MM.1S (cell line): ENCODE results near the gene ATP2B2.

Experiments used
- DNase-seq: peaks from one replicate; pipeline ENCODE4 v3.0.0-alpha.2; 2015
- H2AFZ ChIP-seq: fragments of 300-600 bp; sonication (generic); 2 replicates; pipeline ENCODE4 v1.6.0; 2016; ENCODE audit warnings: antibody characterized with exemption, low read length
- H3F3A ChIP-seq: fragments of 300-600 bp; sonication (generic); 2 replicates; pipeline ENCODE4 v1.6.1; 2016; ENCODE audit warnings: mild to moderate bottlenecking, antibody characterized with exemption, low read length, moderate library complexity, mixed read lengths; ENCODE audit not compliant: insufficient read depth
- H3K27ac ChIP-seq: fragments of 300-600 bp; sonication (generic); 2 replicates; pipeline ENCODE4 v1.5.1; 2016; ENCODE audit warnings: mild to moderate bottlenecking, low read length
- H3K27me3 ChIP-seq: fragments of 300-600 bp; sonication (generic); replicated peaks from 2 replicates; pipeline ENCODE4 v1.6.0; 2016; ENCODE audit warnings: low read length; ENCODE audit not compliant: insufficient read depth
- H3K36me3 ChIP-seq: fragments of 300-600 bp; sonication (generic); replicated peaks from 2 replicates; pipeline ENCODE4 v1.6.1; 2016; ENCODE audit warnings: mild to moderate bottlenecking, low read length, mixed read lengths; ENCODE audit not compliant: insufficient read depth
- H3K4me1 ChIP-seq: fragments of 300-600 bp; sonication (generic); 2 replicates; pipeline ENCODE4 v1.6.1; 2016; ENCODE audit warnings: low read length, mixed read lengths
- H3K4me2 ChIP-seq: fragments of 300-600 bp; sonication (generic); 2 replicates; pipeline ENCODE4 v1.6.0; 2016; ENCODE audit warnings: low read depth, low read length
- H3K4me3 ChIP-seq: fragments of 300-600 bp; sonication (generic); 2 replicates; pipeline ENCODE4 v1.5.1; 2016; ENCODE audit warnings: low read length, mixed read lengths
- H3K79me2 ChIP-seq: fragments of 300-600 bp; sonication (generic); 2 replicates; pipeline ENCODE4 v1.6.1; 2016; ENCODE audit warnings: mixed run types, low read length, mixed read lengths
- H3K9ac ChIP-seq: fragments of 300-600 bp; sonication (generic); 2 replicates; pipeline ENCODE4 v1.6.1; 2016; ENCODE audit warnings: low read length, mixed read lengths
- H3K9me2 ChIP-seq: fragments of 300-600 bp; sonication (generic); replicated peaks from 2 replicates; pipeline ENCODE4 v1.6.1; 2016; ENCODE audit warnings: mild to moderate bottlenecking, low read length, mixed read lengths; ENCODE audit not compliant: insufficient read depth
- H3K9me3 ChIP-seq: fragments of 300-600 bp; sonication (generic); replicated peaks from 2 replicates; pipeline ENCODE4 v1.6.1; 2016; ENCODE audit warnings: mild to moderate bottlenecking, low read length, mixed read lengths; ENCODE audit not compliant: insufficient read depth
- H4K20me1 ChIP-seq: fragments of 300-600 bp; sonication (generic); 2 replicates; pipeline ENCODE4 v1.6.1; 2016; ENCODE audit warnings: mild to moderate bottlenecking, low read length, moderate library complexity, mixed read lengths; ENCODE audit not compliant: insufficient read depth
- EZH2 ChIP-seq: fragments of 300-600 bp; sonication (generic); optimal IDR thresholded peaks from 2 replicates; pipeline ENCODE3; 2017; ENCODE audit warnings: low read depth, mild to moderate bottlenecking, antibody characterized with exemption, low read length, mixed read lengths
- EZH2phosphoT487 ChIP-seq: fragments of 300-600 bp; sonication (generic); IDR thresholded peaks from 2 replicates; pipeline ENCODE4 v1.6.1; 2018; ENCODE audit warnings: antibody characterized with exemption, low read length
- TF ChIP-seq, protein P1 (sequence below): fragments of 300-600 bp; sonication (generic); IDR thresholded peaks from 2 replicates; pipeline ENCODE4 v1.5.1; 2016; ENCODE audit warnings: antibody characterized with exemption, low read length, mixed read lengths

Gene ATP2B2

DNA sequence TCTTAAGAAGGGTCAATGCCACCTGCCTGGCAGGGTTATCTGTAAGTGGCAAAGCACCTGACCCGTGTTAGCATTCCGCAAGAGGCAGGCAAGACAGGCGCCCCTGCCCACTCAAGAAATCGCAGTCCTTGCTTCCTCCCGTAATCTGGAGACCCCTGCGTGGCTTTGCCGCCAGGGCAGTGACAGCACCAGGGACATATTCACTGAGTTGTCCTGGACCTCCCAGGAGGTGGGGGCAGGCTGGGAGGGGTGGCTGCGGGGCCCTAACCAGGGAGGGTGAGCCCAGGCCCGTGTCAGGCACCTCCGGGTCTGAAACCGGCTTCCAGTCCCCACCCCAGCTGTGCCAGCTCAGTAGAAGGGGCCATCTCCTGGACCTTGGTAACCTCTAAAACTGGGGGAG, 168.6 kb downstream of the ATP2B2 start:
- Histone ChIP-seq H3K27me3 (peaks cover 21% of the 10 kb centered on the region), H3K79me2 (no peaks in the 10 kb centered on the region), H3K9ac (no peak overlapping the region), H3F3A (no peaks in the 10 kb centered on the region), H4K20me1 (no peaks in the 10 kb centered on the region), H3K27ac (no peak overlapping the region), H3K4me3 (no peak overlapping the region), H3K9me2 (no peaks in the 10 kb centered on the region), H3K4me1 (no peaks in the 10 kb centered on the region; the same call in 1 of the 2 replicates), H3K9me3 (no peaks in the 10 kb centered on the region), H2AFZ (no peak overlapping the region), H3K36me3 (no peaks in the 10 kb centered on the region), H3K4me2 (no peak overlapping the region)
- DNase-seq, result no peak
- TF ChIP-seq EZH2phosphoT487 (no peak), EZH2 (no peak)
- TF ChIP-seq, protein P1, sequence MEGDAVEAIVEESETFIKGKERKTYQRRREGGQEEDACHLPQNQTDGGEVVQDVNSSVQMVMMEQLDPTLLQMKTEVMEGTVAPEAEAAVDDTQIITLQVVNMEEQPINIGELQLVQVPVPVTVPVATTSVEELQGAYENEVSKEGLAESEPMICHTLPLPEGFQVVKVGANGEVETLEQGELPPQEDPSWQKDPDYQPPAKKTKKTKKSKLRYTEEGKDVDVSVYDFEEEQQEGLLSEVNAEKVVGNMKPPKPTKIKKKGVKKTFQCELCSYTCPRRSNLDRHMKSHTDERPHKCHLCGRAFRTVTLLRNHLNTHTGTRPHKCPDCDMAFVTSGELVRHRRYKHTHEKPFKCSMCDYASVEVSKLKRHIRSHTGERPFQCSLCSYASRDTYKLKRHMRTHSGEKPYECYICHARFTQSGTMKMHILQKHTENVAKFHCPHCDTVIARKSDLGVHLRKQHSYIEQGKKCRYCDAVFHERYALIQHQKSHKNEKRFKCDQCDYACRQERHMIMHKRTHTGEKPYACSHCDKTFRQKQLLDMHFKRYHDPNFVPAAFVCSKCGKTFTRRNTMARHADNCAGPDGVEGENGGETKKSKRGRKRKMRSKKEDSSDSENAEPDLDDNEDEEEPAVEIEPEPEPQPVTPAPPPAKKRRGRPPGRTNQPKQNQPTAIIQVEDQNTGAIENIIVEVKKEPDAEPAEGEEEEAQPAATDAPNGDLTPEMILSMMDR, result no peak

- Histone ChIP-seq H3F3A (no peaks in the 10 kb centered on the region), H3K36me3 (no peaks in the 10 kb centered on the region), H3K27ac (no peak overlapping the region), H3K27me3 (peaks cover 23% of the 10 kb centered on the region), H3K4me1 (no peaks in the 10 kb centered on the region; the same call in 1 of the 2 replicates), H3K4me2 (no peak overlapping the region), H3K4me3 (no peak overlapping the region), H3K9me3 (no peaks in the 10 kb centered on the region), H3K9me2 (no peaks in the 10 kb centered on the region), H4K20me1 (no peaks in the 10 kb centered on the region), H3K9ac (no peak overlapping the region), H2AFZ (no peak overlapping the region), H3K79me2 (no peaks in the 10 kb centered on the region)
- TF ChIP-seq, protein P1, result no peak
- TF ChIP-seq EZH2, result no peak
- TF ChIP-seq EZH2phosphoT487, result no peak
- no peak for DNase-seq
Measured at GRCh38 chr3:10335871-10336622, 169.3 kb downstream of the ATP2B2 start.

DNA sequence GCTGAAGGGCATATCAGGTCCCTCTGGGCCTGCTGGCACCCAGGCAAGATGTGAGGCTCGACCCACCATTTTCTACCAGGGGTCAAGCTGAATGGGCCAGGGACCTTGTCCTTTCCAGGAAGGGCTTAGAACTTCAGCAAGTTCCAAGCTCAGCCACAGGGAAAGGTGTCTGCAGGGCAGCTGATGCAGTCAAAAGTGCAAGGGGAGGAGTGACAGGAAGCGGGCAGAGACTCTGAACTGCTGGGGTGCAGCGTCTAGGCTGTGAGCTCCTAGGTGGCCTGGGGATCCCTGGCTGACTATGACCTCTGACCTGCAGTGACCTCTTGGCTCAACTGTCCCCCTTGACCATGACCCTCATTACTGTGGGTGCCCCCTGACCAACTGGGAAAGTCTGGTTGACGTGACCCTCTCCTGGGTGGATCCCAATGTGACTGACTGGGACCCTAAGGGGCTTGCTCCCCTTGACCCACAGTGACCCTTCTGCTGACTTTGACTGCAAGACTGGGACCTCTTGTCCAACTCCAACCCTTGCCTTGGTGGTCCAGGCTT, 170.1 kb downstream of the ATP2B2 start:
- H3K4me3 ChIP-seq, result no peak overlapping the region

More for the DNA sequence above, 170.1 kb downstream of the ATP2B2 start:
- Histone ChIP-seq H3K9me2 (no peaks in the 10 kb centered on the region), H3F3A (no peaks in the 10 kb centered on the region), H3K36me3 (no peaks in the 10 kb centered on the region), H3K79me2 (no peaks in the 10 kb centered on the region), H3K27ac (no peak overlapping the region), H4K20me1 (no peaks in the 10 kb centered on the region), H3K27me3 (peaks cover 25% of the 10 kb centered on the region), H2AFZ (no peak overlapping the region), H3K9me3 (no peaks in the 10 kb centered on the region), H3K4me1 (no peaks in the 10 kb centered on the region; the same call in 1 of the 2 replicates), H3K9ac (no peak overlapping the region), H3K4me2 (no peak overlapping the region)
- no peak for DNase-seq
- TF ChIP-seq EZH2 (no peak), EZH2phosphoT487 (no peak)
- TF ChIP-seq, protein P1, result no peak
